Measurements from ENCODE around the gene PRSS3. TPM values are rescaled to one million over a fixed set of nuclear protein-coding genes. Genes with fewer than 3 reads are reported as not detected.

Gene PRSS3
- total RNA-seq (2022; extraction: Qiagen RNA extraction), result 8.7 to 11.1 TPM (median 10.8 TPM) in 5 replicates

DNA sequence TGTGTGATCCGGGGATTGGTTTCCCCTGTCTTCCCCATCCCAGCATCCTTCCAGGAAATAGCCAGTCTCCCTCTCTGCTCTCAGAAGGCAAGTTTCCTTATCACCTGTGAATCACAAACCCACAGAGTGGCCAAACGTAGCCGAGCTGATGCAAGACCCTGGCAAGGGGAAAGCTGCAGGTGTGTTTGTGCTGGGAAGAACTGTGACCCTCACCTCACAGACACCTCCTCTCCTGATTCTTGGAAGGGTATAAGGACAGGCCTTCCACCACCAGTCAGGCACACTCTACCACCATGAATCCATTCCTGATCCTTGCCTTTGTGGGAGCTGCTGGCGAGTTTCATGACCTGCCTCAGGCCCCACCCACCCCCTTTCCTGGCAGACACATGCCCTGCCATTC, at the start of gene PRSS3:
TSS of gene PRSS3 (plus strand) at position 281 of the 400 bp plus-strand sequence. CDS start at position 294, 13 bp downstream.

DNA sequence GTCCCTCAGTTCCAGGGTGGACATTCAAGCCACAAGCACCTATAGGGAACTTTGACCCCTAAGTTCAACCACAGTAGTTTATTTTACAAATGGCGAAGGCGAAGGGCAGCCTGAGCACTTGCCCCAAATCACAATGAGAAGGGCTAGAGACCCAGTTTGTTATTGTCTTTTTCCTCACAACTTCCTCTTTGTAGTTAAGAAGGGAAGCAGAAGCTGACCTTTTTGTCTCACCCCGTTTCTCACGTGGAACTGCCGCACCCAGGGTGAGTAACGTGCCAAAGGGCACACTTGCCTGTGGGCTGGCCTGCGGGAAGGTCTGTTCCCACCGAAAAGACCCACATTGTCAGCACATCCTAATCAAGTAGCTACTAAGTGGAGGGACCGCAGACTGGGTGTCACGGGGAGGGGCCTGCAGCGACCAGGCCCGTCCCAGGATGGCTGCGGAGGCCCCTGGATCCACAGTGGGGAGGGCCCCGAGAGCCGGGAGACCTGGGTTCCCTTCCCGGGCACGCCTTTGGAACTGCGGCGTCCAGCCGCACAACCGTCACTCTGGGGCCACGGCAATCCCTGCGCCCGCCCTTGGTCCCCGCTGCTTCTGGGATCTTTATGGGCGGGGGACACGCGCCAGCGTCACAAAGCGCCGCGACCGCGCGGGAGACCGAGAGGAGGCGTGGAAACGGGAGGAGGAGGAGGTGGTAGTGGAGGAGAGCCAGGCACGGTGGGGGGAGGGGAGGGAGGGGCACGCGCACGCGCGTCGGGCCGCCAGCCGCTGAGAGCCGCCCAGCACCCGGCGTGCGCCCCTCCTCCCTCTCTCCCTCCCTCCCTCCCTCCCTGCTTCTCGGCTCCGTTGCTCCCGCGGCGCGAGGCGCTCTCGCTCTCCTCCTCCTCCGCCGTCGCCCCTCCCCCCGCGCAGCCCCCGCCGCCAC, 21.2 kb downstream of the PRSS3 start, which contains the start of gene UBE2R2:
TSS of gene UBE2R2 (plus strand) at position 834 of the 926 bp plus-strand sequence. CDS start 598 bp downstream, outside the sequence.

Other genes with a start within 250 kb of the PRSS3 start
- gene UBE2R2, start 21.6 kb downstream of the PRSS3 start, total RNA-seq (2022; extraction: Qiagen RNA extraction), result 42.2 to 44.7 TPM (median 42.5 TPM) in 5 replicates